ENCODE measurements around the gene CRYGN.

CRYGN gene

DNA sequence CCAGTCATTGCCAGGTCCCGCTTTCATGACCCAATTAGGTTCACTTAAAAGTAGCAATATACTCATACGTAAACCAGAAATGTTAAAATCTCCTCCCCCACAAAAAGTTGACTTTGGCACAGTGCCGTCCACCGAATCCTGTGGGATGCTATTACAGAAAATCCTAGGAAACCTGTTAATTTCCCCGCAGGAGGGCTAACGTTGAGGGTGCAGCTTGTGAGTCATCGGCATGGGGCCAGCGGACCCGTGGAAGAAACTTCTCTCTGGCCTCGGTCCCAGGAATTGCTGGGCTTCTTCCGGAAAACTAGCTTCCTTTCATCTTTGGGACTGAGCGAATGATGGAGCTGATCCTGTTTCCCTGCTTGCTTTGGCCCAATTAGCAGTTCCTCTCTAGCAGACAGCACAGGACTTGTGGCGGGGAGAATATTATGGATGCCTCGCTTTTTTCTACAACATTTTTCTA is 13.5 kb downstream of the CRYGN start:
- DNase-seq, result peak in 3 of 14 donors; percentile 11 to 56 (median 30)

DNA sequence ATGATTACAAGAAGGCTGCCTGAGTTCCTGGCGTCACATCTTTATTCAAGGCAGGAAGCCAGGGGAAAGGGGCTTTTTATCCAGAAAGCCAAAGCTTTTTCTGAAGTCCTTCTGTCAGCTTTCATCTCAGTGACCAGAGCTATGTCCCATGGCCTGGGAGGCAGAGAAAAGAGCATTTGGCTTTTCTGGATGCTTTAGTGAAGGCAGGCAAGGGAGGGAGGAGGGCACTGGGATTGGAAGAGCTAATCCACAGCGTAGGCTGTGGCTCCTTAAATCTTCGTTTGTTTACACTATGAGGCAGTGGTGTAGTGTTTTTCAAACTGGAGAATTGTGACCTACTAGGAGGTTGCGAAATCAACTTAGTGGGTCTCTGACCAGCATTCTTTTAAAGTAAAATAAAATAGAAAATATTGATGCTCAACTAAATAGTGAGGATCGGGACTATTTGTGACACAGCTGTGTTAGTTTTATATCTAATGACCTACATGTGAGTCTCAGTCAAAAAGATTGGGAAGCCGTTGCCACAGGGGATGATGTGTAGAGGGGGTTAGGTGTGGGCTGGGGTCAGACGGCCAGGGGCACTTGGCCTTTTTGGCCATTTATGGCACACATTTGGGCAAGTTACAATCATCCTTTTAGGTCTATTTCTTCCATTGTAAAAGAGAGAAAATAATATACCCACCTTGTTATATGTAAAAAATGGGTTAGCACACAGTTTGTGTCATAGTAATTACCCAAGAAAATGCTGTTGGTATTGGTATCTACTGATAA is 14.1 kb downstream of the CRYGN start:
- DNase-seq, result no peak

DNA sequence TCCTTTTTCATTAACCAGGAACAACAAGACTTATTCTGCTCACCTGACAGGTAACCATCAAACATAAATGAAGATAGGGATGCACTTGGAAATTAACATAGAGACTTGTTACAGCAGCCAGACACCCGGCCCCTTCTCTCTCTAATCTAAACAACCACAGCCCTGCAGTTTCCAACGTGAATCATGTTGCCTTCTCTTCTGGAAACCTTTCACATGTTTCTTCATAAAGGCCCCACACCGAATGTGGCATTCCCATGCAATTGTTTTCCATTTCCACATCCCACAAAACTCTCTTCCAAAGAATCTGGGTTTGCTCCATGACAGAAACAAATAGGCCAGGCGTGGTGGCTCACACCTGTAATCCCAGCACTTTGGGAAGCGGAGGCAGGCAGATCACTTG is 15.1 kb downstream of the CRYGN start:
- no peak for DNase-seq

DNA sequence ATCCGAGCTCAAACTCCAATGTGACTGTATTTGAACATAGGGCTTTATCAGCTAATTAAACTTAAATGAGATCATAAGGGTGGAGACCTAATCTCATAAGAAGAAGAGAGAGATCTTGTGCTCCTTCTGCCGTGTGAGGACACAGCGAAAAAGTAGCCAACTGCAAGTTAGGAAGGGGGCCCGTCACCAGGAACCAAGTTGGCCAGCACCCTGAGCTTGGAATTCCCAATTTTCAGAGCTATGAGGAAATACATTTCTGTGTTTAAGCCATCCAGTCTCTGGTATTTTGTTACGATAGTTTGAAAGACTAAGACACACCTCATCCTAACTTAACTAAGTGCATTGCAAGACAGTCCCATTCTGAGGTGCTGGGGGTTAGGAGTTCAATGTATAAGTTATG is 16.0 kb downstream of the CRYGN start:
- DNase-seq, result no peak

DNA sequence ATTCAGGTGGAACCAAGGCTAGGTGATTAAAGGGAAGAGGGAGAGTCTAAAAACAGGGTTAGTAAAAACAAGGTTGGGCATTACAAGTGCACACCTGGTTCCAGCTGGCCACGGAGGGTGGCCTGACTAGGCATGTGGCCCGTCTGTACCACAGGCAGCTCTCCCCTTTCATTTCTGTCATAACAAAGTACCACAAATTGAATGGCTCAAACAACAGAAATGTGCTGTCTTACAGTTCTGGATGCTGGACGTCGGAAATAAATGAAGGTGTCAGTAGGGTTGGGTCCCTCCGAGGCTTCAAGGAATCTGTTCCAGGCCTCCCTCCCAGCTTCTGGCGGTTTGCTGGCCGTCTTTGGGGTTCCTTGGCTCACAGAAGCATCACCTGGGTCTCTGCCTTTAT is 16.7 kb downstream of the CRYGN start:
- no peak for DNase-seq

DNA sequence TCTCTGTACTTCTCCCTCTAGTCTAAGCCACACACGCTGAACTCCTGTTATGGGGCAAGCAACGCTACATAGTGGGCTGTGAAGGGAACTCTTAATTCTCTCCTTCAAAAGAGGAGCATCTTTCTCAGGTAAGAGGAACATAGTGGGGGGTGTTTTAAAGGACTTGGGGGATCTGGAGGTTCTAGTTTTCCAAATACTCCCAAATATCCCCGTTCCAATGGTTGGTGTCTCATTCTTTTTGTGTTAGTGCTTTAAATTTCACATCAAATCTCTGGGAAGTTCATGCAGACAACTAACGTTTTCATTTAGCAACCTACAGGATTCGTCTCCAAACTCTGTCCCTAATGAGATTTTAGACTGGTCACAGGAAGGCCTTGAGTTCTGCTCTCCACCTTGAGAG is 17.7 kb downstream of the CRYGN start:
- no peak for DNase-seq

DNA sequence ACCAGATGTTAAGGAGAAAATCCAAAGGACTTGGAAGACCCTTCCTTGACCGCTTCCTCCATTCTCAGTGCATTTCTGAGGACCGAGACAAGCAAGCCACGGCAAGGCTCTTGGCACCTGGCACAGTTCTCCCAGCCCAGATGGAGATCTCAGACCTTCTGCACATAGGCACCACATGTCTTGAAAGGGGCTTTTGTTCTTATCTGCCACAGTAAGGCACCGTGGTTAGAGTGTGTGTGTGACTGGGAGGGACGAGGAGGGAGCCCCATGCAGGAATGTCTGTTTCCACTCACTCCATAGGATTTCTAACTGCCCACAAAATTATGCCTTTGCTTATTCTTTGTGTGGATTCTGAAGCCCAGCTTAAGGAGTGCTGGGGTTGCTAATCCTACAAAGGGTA is 19.8 kb downstream of the CRYGN start:
- no peak for DNase-seq

DNA sequence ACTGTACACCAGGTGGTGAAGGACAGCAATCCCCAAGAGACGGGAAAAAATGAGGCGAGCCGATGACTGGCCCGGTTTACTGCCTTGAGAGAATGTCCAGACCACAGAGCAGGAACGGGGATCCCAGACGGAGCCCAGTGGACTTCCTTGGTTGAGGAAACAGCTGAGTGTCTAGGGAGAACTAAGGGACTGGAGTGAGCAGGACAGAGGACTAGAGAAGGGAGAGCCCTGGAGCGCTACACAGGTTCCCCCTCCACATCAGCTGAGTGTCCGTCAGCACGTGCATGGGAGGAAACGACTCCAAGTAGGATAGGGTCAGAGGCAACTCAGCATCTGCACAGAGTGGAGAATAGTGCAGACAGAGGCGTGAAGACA is 23.0 kb downstream of the CRYGN start:
- no peak for DNase-seq

DNA sequence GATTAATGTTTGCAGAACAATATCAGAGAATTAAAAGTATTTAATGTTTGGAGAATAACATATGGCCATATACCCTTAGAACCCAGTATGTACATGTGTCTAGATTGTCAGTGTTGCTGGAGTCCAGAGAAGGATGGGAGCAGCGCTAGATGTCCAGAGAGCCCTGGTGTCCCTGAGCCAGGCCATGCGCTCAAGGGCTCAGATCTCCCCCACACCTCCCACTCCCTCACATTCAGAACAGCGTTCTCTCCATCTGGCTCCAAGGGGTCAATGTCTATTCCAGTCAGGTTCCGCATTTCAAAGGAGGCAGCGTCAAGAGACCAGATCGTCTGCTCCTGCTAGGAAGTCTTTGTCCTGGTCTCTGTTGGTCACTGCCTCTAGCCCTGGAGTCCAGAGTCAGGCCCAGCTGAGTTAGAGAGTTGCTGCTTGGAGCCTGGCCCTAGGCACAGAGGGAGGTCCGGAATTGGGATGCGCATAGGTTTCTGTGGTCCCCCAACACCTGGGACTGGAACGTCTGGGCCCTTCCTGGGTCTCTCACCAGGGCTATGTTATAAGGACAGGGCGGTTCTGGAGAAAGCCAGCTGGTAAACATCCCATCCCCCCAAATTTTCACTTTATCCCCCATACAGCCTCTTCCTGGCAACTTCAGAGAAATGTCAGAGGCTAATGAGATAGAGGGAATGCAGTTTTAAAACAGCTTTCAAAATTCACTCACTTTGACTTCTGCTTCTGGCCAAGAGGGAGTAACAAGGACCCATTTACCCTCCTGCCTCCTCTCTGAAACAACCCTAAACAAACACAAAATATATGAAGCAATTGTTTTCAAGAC is 23.6 kb downstream of the CRYGN start:
- DNase-seq, result no peak

DNA sequence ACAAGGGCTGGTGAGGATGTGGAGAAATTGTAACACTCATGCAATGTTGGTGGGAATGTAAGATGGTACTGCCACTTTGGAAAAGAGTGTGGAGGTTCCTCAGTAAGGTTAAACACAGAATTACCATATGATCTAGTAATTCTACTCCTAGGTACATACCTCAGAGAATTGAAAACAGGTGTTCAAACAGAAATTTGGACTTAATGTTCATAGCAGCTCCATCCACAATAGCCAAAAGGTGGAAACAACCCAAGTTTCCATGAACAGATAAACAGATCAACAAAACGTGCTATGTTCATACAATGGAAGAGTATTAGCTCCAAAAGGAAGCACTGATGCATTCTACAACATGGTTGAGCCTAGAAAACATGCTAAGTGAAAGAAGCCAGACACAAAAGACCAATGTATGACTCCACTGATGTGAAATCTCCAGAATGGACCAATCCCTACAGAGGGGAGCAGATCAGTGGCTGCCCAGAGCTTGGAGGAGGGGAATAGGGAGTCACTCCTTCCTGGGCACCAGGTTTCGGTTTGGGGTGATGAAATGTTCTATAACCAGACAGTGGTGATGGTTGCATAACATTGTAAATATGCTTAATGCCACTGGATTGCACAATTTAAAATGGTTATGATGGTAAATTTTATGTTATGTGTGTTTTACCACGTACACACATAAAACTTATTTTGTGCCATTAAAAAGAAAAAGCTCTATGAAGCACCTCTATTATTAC is 24.4 kb downstream of the CRYGN start:
- DNase-seq, result no peak

DNA sequence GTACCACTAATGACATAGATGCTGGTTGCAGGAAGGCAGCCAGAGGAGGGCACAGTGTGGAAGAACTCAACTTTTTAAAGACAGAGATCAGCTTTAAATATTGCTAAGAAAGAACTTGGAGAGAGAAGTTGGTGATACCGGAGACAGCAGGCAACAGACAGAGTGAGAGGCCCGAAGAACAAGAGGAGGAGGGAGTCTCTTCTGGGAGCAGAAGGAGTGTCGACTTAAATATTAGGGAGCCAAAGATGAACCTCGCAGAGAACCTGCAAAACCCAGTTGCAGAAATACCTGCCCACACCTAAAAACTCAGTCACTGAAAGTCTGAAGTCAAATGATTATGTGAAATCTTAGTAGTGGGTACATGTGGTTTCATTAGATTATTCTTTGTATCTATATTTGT is 26.7 kb downstream of the CRYGN start:
- no peak for DNase-seq

DNA sequence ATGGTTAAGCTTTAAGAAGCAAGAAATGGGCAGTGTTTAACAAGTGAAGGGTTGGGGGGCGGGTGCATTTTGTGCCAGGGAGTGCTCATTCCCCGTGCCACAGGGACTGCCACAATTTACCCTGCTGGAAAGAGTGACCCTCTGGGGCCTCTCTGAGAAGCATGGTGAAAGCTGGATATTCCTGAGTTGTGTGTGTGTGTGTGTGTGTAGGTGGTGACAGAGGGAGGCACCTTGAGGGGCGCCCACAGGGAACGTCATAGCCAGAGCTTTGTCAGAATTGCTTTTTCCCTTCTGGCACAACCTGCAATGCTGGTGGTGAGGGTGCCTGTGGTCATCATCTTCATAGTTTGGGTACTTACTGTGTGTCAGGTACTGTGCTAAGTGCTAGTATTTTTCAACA is 27.6 kb downstream of the CRYGN start:
- no peak for DNase-seq

DNA sequence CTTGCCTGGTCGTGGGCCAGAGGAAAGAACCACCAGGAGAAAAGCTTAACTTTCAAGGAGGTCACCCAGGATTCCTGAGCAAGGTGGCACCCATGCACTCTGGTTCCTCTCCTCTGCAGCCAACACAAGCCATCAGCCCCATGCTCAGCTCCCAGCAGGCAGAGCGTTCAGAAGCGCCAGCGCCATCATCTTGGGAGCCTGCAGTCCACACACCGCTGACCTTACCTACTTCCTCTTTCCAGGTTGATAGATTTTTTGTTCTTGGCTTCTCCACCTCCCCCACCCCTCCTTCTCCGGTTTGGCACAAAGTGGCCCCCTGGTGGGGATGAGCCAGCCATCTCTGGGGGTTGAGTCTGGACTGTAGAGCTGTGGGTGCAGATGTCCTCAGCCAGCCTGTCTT is 28.4 kb downstream of the CRYGN start:
- no peak for DNase-seq

DNA sequence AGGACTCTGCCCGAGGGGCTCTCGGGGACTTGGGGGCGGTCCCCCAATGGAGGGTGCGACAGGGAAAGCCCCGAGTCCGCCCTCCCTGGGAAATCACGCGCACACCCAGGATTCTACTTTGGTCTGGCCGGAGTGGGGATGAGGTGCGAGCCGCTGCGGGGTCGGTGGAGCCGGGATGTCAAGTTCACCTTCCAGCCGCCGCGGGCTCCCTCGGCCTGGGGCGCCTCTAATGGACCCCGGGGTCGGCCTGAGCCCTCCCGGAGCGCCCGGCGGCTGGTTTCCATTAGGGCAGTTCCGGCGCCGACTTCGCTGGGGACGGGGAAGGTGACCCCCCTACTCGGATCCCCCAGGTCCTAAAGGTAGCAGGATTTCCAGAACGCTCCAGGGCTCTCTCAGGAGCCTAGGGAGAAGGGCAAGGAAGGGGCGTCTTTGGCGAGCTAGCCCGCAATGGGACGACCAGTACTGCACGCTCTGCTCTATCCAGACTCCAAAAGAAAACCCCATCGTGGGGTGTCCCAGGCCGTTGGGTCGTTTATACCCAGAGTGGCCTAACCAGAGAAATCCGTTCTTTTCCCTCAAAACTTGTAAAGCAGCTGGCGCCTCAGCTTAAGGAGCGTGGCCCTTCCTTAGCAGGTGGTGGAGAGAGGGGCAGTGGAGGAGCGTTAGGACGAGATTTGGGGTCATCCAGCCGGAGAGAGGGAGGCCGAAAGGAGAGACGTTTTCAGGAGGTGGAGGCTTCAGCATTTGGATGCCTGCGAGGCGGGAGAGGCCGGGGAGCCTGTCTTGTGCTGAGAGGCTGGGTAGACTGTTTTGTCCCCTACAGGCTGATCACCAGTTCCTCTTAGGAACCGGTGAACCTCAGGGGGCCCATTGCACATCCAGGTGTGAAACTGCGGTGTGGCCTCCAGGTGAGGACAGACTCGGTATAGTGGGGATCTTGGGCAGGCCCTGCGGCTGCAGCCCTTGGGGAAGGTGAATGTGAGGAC is 29.2 kb downstream of the CRYGN start:
- no peak for DNase-seq

DNA sequence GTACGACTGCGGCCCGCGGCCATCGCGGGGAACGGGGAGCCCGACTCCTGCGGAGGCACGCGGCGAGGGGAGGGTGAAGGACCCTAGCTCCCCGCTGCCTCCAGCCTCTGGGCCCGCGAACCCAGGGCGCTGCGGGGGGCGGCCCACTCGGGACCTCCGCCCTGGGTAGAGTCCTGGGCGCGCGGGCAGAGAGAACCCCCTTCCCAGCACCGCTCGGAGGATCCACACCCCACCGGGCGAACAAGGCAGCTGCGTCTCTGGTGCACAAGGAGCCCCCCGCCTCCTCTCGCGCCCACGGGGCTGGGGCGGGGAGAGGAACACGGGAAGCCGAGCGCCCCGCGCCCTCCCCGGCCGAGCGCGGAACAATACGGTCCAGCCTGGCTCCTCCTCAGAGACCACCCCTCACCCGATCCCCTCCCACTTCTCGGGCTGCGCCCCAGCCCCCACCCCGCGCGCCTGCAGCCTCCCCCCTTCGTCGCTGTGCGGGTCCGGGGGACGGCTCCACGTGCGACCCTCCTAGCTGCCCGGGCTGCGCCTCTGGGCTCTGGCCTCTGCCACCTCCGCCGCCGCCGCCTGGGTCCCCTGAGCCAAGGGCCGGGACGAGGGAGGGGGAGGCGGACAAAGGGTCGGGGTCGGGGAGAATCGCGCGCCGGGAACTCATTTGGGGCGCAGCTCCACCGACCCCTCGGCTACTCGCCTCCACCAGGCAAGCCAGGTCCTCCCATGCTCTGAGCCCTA is 30.1 kb downstream of the CRYGN start, which contains the start of gene WDR86:
TSS of gene WDR86 (minus strand) at position 372 of the 738 bp plus-strand sequence. CDS start 449 bp downstream, outside the sequence.
- no peak for DNase-seq

DNA sequence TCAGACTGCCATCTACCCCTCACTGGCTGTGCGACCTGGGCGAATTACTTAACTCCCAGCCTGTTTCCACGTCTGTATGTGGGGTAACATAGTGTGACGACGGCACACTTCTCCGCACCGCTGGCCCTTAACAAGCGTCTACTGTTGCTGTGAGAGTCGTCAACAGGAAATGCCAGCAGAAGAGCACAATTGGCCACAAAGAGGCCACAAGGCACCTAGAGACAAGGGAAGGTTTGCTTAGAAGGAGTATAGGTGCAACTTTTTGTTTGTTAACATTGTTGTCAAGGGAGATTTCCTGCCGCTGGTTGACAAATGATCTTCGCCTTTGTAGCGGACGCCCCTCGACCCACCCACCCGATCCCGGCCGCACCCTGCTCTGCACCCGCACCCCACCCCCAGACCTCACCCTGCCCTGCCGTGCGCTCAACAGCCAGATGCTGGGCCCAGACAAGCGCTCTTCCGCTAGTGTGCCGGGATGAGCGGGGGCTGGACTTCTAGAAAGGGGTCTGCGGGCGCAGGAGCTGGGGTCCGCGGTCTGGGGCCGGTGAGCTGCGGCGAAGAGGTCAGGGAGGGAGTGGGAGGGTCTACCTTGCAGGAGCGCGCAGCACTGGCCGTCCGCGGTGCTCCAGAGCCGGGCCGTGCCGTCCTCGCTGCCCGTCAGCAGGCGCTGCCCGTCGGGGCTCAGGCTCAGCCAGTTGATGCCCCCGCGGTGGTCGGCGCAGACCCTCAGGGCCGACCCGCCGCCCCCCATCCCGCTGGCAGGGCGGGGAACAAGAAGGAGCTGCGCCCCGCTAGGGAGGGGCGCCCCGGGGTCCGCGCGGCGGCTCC is 30.9 kb downstream of the CRYGN start:
- no peak for DNase-seq

DNA sequence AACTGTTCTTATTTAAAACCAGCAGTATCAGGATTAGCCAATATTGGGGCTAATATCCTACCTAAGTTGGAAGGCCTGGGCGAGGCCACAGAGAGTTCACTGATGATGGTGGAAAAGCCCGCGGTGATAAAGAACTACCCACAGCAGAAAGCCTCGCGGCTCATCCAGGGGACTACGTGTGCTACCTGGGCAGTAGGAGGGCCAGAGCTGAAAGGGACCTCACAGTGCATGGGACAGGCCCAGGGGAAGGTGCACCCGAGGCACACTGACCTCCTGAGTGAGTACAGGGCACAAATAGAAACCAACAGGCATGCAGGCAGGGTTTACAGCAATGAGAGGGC is 31.5 kb downstream of the CRYGN start:
- DNase-seq, result no peak

DNA sequence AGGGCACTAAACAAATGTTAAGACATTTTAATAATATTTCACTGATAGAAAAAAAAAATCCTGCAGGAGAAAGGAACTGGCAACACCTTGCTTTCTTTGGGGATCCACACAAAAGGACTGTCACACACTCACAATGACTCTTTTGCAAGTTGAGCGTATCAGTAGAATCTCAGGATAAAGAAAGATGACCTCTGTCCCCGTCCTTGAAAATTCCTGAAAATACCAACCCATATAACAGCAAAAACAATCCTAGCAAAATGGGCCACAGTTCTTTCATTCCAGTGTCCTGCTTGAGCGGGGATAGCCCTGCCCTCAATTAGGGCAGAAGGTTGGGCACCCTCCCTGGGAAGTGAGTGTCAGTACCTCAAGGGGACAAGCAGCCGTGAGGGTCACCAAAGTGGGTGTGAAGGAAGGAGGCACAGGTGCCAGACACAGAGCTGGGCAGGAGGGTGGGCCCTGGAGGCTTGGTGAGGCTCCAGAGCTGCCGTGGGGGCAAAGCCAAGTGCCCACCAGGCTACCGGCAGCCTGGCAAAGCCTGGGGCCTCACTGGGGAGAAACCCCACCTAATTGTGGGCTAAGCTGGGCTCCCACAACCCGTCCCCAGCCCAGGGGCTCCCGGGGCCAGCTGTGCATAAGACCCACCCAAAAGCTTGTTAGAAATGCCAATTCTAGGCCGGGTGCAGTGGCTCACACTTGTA is 32.9 kb downstream of the CRYGN start:
- DNase-seq, result no peak

DNA sequence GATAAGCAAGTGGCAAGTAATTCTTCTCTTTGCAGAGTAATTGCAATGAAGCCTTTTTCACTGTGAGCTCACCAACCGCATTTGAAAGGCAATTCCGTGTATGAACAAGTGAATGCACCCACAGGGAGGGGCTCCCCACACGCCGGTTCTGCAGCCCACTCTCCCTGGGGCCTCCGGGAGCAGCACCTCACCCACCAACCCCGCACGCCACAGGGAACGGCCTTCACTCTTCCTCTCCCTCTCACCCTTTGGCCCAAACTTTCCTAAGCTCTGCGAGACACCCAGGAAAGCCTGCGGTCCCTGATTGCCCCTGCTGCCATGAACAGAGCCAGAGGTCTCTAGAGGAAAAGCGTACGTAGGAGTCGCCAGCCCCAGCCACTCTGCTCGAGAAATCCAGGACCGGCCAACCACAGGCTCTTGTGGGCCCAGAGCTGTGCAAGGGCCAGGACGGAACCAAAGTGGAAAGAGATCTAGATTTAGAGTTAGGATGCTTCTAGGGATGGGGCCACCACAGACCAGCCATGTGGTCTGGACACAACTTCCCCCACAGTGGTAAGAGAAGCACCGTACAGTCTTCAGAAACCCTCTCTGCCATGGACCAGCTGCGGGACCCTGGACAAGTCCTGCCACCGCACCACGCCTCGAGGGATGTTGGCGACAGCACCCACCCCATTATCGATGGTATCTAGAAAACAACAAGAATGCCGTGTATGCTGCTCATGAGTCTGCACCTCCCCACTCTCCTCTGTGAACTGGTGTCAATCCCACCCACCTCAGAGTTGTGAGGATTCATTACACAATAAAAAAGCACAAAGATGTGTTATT is 33.7 kb downstream of the CRYGN start:
- no peak for DNase-seq
